ENCODE measurements around the gene TEX54. TPM values are rescaled to one million over a fixed set of nuclear protein-coding genes. Genes with fewer than 3 reads are reported as not detected.
A peak's percentile ranks its signal among the peaks of the same experiment; 100 is the strongest.

TEX54 gene
- total and polyA plus RNA-seq, 2 of the 13 experiments (the other 11 are each of a cell fraction or from before 2014, with no cell fraction given) = not detected

GRCh38 chr11:62841361-62842170 lies 8.9 kb upstream of the TEX54 start (continued):
- TF ChIP-seq ZNF570 (CRISPR knock-in tag; IDR thresholded peaks at IDR 0.05; ENCODE audit: borderline replicate concordance) (no peak; the same call in 1 of the 2 replicates), XBP1 (CRISPR knock-in tag; IDR thresholded peaks at IDR 0.05) (peak; percentile 87), SKIL (CRISPR knock-in tag; IDR thresholded peaks at IDR 0.05; ENCODE audit: borderline replicate concordance) (peak; percentile 84), ESRRA (CRISPR knock-in tag; IDR thresholded peaks at IDR 0.05; ENCODE audit: low read depth) (peak; percentile 52; the same call in 1 of the 2 replicates), ZNF780A (CRISPR knock-in tag; IDR thresholded peaks at IDR 0.05) (peak; percentile 98), PITX1 (CRISPR knock-in tag; IDR thresholded peaks at IDR 0.05) (peak; percentile 83), GPBP1L1 (CRISPR knock-in tag; IDR thresholded peaks at IDR 0.05) (no peak), JUNB (CRISPR knock-in tag; IDR thresholded peaks at IDR 0.05; ENCODE audit: borderline replicate concordance) (peak; percentile 93), SKI (IDR thresholded peaks at IDR 0.05; ENCODE audit: partially characterized antibody) (peak; percentile 34), USF2 (IDR thresholded peaks at IDR 0.05; ENCODE audit: low read depth, low read length) (no peak), USF2 (CRISPR knock-in tag; IDR thresholded peaks at IDR 0.05; ENCODE audit: borderline replicate concordance) (peak; percentile 34; the same call in 1 of the 2 replicates), FOXA3 (CRISPR knock-in tag; IDR thresholded peaks at IDR 0.05) (peak; percentile 91), DDIT3 (CRISPR knock-in tag; IDR thresholded peaks at IDR 0.05) (peak; percentile 92; the same call in 1 of the 2 replicates), ZNF17 (CRISPR knock-in tag; IDR thresholded peaks at IDR 0.05) (no peak), ZNF619 (CRISPR knock-in tag; IDR thresholded peaks at IDR 0.05) (no peak), PCBP2 (optimal IDR thresholded peaks at IDR 0.05; ENCODE audit: low read depth, low read length, poor library complexity, severe bottlenecking) (no peak), KDM6A (CRISPR knock-in tag; IDR thresholded peaks at IDR 0.05; ENCODE audit: low read depth) (no peak), DPF2 (CRISPR knock-in tag; IDR thresholded peaks at IDR 0.05; ENCODE audit: borderline replicate concordance, low read depth) (no peak), ATF6 (CRISPR knock-in tag; conservative IDR thresholded peaks at IDR 0.05) (peak; percentile 98)
